Measurements from ENCODE around the gene RTF2. TPM values are rescaled to one million over a fixed set of nuclear protein-coding genes. Genes with fewer than 3 reads are reported as not detected.
A peak's percentile ranks its signal among the peaks of the same experiment; 100 is the strongest.

Gene RTF2
- total and polyA plus RNA-seq, 8 donors: 68.2 to 133 (median 127) TPM

DNA sequence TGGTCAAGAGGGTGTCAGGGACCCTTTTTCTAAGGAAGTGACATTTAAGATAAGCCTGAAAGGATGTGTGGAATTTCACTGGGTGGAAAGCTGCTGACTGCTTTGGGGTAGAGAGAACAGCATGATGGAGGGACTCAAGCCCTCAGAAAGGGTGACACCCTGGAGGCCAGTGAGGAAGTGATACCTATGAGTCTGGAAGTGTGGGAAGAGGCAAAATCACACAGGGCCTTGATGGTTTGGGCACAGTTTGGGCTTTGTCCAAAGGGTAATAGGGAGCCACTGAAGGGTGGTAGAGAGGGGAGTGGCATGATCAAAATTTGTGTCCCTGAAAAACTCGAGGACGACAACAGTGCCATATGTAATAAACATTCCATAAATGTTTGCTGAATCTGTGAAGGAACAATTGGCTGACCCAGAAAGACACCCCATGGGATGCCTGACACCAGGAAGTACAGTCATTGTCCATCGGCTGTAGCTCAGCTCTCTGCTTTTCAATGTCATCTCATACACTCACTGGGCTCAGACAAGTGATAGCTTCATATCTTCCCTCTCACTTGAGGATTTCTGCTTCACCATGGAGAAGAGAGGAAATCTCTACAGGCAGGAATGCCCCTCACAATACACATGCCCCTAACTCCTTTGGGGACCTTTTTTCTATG, 35.1 kb upstream of the RTF2 start:
- DNase-seq: peak in 1 of 4 donors; percentile 28
- no peak for ATAC-seq
- Histone ChIP-seq H3K27ac (peak overlapping the region in 1 of 2 donors; percentile 33), H3K4me3 (no peak overlapping the region), H3K9me3 (no peaks in the 10 kb centered on the region), H3K4me1 (peaks cover 17 to 29% of the 10 kb centered on the region in 2 donors), H3K27me3 (no peaks in the 10 kb centered on the region), H3K36me3 (no peaks in the 10 kb centered on the region)
- intact Hi-C loops (cut with DNase I): no loop called here
- TF ChIP-seq, protein P1, sequence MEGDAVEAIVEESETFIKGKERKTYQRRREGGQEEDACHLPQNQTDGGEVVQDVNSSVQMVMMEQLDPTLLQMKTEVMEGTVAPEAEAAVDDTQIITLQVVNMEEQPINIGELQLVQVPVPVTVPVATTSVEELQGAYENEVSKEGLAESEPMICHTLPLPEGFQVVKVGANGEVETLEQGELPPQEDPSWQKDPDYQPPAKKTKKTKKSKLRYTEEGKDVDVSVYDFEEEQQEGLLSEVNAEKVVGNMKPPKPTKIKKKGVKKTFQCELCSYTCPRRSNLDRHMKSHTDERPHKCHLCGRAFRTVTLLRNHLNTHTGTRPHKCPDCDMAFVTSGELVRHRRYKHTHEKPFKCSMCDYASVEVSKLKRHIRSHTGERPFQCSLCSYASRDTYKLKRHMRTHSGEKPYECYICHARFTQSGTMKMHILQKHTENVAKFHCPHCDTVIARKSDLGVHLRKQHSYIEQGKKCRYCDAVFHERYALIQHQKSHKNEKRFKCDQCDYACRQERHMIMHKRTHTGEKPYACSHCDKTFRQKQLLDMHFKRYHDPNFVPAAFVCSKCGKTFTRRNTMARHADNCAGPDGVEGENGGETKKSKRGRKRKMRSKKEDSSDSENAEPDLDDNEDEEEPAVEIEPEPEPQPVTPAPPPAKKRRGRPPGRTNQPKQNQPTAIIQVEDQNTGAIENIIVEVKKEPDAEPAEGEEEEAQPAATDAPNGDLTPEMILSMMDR (IDR thresholded peaks at IDR 0.05): no peak

DNA sequence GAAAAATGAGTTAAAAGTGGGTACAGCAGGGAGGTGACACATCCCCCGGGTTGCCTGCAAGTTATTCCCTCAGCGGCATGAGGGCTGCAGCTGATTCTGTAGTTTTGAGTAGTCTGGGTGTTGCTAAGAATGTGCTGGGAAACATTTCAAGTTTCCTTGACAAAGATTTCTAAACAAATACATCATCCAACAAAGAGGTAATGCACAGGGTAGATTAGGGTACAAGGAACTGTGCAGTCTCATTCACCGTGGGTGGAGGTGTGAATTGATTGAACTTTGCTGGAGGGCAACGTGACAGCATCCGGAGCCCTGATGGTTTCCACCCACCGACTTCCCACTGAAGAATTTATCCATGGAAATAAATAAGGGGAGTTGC, 34.6 kb upstream of the RTF2 start:
- peak in 2 of 4 donors; percentile 65 to 70 for DNase-seq
- Histone ChIP-seq H3K27me3 (no peaks in the 10 kb centered on the region), H3K4me1 (peaks cover 12 to 24% of the 10 kb centered on the region in 2 donors), H3K27ac (peak overlapping the region in 1 of 2 donors; percentile 33), H3K4me3 (no peak overlapping the region), H3K36me3 (no peaks in the 10 kb centered on the region), H3K9me3 (no peaks in the 10 kb centered on the region)
- TF ChIP-seq, protein P1 (IDR thresholded peaks at IDR 0.05): no peak
- peak; percentile 26 for ATAC-seq
- intact Hi-C loops (cut with DNase I): no loop called here

DNA sequence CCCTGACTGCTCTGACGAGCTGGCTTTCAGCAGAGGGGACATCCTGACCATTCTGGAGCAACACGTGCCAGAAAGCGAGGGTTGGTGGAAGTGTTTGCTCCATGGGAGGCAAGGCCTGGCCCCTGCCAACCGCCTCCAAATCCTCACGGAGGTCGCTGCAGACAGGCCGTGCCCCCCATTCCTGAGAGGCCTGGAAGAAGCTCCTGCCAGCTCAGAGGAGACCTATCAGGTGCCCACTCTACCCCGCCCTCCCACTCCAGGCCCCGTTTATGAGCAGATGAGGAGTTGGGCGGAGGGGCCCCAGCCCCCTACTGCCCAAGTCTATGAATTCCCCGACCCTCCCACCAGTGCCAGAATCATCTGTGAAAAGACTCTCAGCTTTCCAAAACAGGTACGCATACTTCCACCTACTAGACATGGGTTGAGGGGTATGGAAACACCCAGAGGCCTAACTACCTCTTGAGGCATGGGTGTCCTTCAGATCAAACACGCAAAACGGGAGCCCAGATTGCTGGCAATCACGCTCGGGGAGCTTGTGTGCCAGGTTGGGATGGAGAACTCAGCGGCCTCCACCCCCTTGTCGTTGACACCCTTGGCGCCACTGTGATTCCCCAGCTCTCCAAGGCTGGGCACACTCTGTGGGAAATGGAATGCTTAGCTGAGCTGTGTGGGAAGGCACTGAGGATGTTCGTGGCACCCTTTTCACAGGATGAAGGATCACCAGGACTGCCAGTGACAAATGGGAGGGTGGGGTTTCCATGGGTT, 31.0 kb upstream of the RTF2 start:
- ATAC-seq: no peak
- Histone ChIP-seq H3K4me1 (peaks cover 4 to 27% of the 10 kb centered on the region in 2 donors), H3K36me3 (no peaks in the 10 kb centered on the region), H3K4me3 (no peak overlapping the region), H3K27ac (peak overlapping the region in 1 of 2 donors; percentile 23), H3K27me3 (no peaks in the 10 kb centered on the region), H3K9me3 (no peaks in the 10 kb centered on the region)
- TF ChIP-seq, protein P1 (IDR thresholded peaks at IDR 0.05): no peak
- DNase-seq: no peak
- intact Hi-C loops (cut with DNase I): no loop called here

DNA sequence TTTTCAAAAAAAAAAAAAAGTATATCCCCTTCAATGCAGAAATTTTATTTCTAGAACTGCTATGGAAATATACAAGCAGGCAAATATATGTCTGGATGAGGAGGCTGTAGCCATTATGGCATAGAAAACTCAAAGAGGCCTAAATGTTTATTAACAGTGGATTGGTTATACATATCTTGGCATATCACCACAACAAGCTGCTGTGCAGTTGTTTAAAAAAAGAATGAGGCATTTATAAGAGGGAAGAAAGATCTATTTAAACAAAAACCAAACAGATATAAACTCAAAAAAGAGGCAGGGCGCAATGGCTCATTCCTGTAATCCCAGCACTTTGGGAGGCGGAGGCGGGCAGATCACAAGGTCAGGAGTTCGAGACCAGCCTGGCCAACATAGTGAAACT, 30.1 kb upstream of the RTF2 start:
- peak overlapping the region in 1 of 2 donors; percentile 25 for H3K27ac ChIP-seq
- H3K36me3 ChIP-seq: no peaks in the 10 kb centered on the region
- ATAC-seq: no peak
- H3K4me3 ChIP-seq: no peak overlapping the region
- DNase-seq: no peak
- TF ChIP-seq, protein P1 (IDR thresholded peaks at IDR 0.05): no peak
- intact Hi-C loops (cut with DNase I): no loop called here
- H3K27me3 ChIP-seq: no peaks in the 10 kb centered on the region
- peaks cover 4 to 30% of the 10 kb centered on the region in 2 donors for H3K4me1 ChIP-seq
- no peaks in the 10 kb centered on the region for H3K9me3 ChIP-seq

DNA sequence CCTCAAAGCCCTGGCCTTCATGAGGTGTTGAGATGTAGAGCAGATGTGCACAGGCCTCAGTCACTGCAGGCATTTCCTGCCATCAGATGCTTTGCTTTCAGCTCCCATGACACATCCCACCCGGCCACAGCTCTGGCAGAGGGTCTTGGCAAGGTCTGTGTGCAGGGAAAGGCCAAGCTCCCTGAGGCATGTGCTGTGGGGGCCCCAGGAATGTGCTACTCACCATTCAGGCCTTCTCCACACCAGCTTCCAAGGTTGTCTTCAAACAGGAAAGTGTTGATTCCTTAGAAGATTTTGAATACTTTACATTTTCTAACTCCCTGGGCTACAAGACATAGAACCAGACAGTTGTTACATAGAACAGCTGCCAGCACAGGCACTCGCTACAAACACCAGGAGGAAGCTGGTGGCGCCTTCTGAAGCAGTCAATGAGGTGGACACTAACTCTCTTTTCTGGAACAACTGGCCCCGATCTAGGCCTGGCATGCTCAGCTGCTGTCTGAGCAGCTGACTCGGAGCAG, 28.6 kb upstream of the RTF2 start:
- ATAC-seq: peak; percentile 65
- H3K27ac ChIP-seq: peak overlapping the region; percentile 46 to 55
- TF ChIP-seq, protein P1 (IDR thresholded peaks at IDR 0.05): no peak
- DNase-seq: peak in 2 of 4 donors; percentile 91 to 94
- intact Hi-C loops (cut with DNase I): no loop called here
- peaks cover 4 to 30% of the 10 kb centered on the region in 2 donors for H3K4me1 ChIP-seq
- peaks cover 0 to 8% of the 10 kb centered on the region in 2 donors for H3K27me3 ChIP-seq
- no peaks in the 10 kb centered on the region for H3K36me3 ChIP-seq
- no peaks in the 10 kb centered on the region for H3K9me3 ChIP-seq
- no peak overlapping the region for H3K4me3 ChIP-seq
